ENCODE results near the gene DSTN. TPM values are rescaled to one million over a fixed set of nuclear protein-coding genes. Genes with fewer than 3 reads are reported as not detected.

Gene DSTN
- total and polyA plus RNA-seq, 8 donors: 334 to 1,254 (median 577) TPM

- H3K4me3 ChIP-seq: no peak overlapping the region
- H3K9me3 ChIP-seq: no peaks in the 10 kb centered on the region
- intact Hi-C loops (cut with DNase I; ENCODE audit: low total_unique reads): no loop called here
- H3K27me3 ChIP-seq: no peaks in the 10 kb centered on the region
- peaks cover 82 to 100% (median 100%) of the 10 kb centered on the region in 4 donors for H3K36me3 ChIP-seq
- 74 to 85% (median 77%) methylated on average over 11 of the region's 11 CpGs for WGBS, 5 donors
- TF ChIP-seq POLR2A (IDR thresholded peaks at IDR 0.05) (no peak), CTCF (IDR thresholded peaks at IDR 0.05) (no peak), EP300 (IDR thresholded peaks at IDR 0.05) (no peak), POLR2AphosphoS5 (IDR thresholded peaks at IDR 0.05) (no peak)
- H3K27ac ChIP-seq: peak overlapping the region in 2 of 5 donors; percentile 4 to 23
- H3K4me1 ChIP-seq: peaks cover 13 to 67% (median 52%) of the 10 kb centered on the region in 4 donors
- DNase-seq: no peak
Measured at GRCh38 chr20:17630151-17630805, 60.4 kb downstream of the DSTN start.

- intact Hi-C loops (cut with DNase I; ENCODE audit: low total_unique reads): no loop called here
- Histone ChIP-seq H3K9me3 (no peaks in the 10 kb centered on the region), H3K27me3 (no peaks in the 10 kb centered on the region), H3K27ac (peak overlapping the region in 2 of 5 donors; percentile 4 to 23), H3K4me3 (no peak overlapping the region), H3K4me1 (peaks cover 18 to 67% (median 54%) of the 10 kb centered on the region in 4 donors), H3K36me3 (peaks cover 81 to 100% (median 100%) of the 10 kb centered on the region in 4 donors)
- TF ChIP-seq POLR2A (IDR thresholded peaks at IDR 0.05) (no peak), CTCF (IDR thresholded peaks at IDR 0.05) (no peak), EP300 (IDR thresholded peaks at IDR 0.05) (no peak), POLR2AphosphoS5 (IDR thresholded peaks at IDR 0.05) (no peak)
- 65 to 89% (median 69%) methylated on average over 6 of the region's 6 CpGs for WGBS, 5 donors
- no peak for DNase-seq
Measured at GRCh38 chr20:17630806-17631195, 60.9 kb downstream of the DSTN start.

- no peak for DNase-seq
- H3K27ac ChIP-seq: peak overlapping the region in 1 of 5 donors; percentile 14
- no peaks in the 10 kb centered on the region for H3K9me3 ChIP-seq
- intact Hi-C loops (cut with DNase I; ENCODE audit: low total_unique reads): no loop called here
- H3K4me3 ChIP-seq: no peak overlapping the region
- no peaks in the 10 kb centered on the region for H3K27me3 ChIP-seq
- H3K36me3 ChIP-seq: peaks cover 76 to 100% (median 100%) of the 10 kb centered on the region in 4 donors
- TF ChIP-seq CTCF (IDR thresholded peaks at IDR 0.05): no peak
- TF ChIP-seq POLR2AphosphoS5 (IDR thresholded peaks at IDR 0.05): no peak
- no peak for TF ChIP-seq POLR2A (IDR thresholded peaks at IDR 0.05)
- no peak for TF ChIP-seq EP300 (IDR thresholded peaks at IDR 0.05)
- H3K4me1 ChIP-seq: peaks cover 23 to 69% (median 57%) of the 10 kb centered on the region in 4 donors
- WGBS, 5 donors: 70 to 79% (median 72%) methylated on average over 9 of the region's 9 CpGs
Measured at GRCh38 chr20:17631576-17632319, 61.9 kb downstream of the DSTN start.

- intact Hi-C loops (cut with DNase I; ENCODE audit: low total_unique reads): no loop called here
- 82 to 88% (median 86%) methylated on average over 13 of the region's 13 CpGs for WGBS, 5 donors
Measured at GRCh38 chr20:17633221-17633849, 63.5 kb downstream of the DSTN start.

More at GRCh38 chr20:17633221-17633849, 63.5 kb downstream of the DSTN start:
- DNase-seq: no peak
- peaks cover 71 to 100% (median 100%) of the 10 kb centered on the region in 4 donors for H3K36me3 ChIP-seq
- no peaks in the 10 kb centered on the region for H3K9me3 ChIP-seq
- peaks cover 16 to 62% (median 47%) of the 10 kb centered on the region in 4 donors for H3K4me1 ChIP-seq
- no peaks in the 10 kb centered on the region for H3K27me3 ChIP-seq
- no peak for TF ChIP-seq POLR2AphosphoS5 (IDR thresholded peaks at IDR 0.05)
- TF ChIP-seq POLR2A (IDR thresholded peaks at IDR 0.05): no peak
- TF ChIP-seq CTCF (IDR thresholded peaks at IDR 0.05): no peak
- no peak for TF ChIP-seq EP300 (IDR thresholded peaks at IDR 0.05)
- H3K4me3 ChIP-seq: no peak overlapping the region
- no peak overlapping the region for H3K27ac ChIP-seq

Data from stomach (tissue), 9 donors.